Stimulated activated CD8-positive, alpha-beta memory T cell treated with anti-CD3 and anti-CD28 coated beads, Interleukin-12 subunit alpha, Interleukin-12 subunit beta, amount 100 ng/mL, for 4 hours (primary cell): ENCODE data around the gene MT1F.
A peak's percentile ranks its signal among the peaks of the same experiment; 100 is the strongest.
"Not testable (repeated sequence)": the region's sequence is repeated elsewhere in the genome, so short reads cannot be mapped to it uniquely, and the experiment has no call there.

ENCODE experiments used
- DNase-seq: peaks from one replicate; pipeline ENCODE4 v3.0.0-alpha.2; 2020; ENCODE audit warnings: low read depth

The MT1F gene

GRCh38 chr16:56657555-56658326 lies at the start of gene MT1F:
Gene MT1F, plus strand, starts transcription at chr16:56657959. Its CDS starts 100 bp downstream, at chr16:56658059.
- DNase-seq = peak; percentile 42

- peak; percentile 78 for DNase-seq
Measured at GRCh38 chr16:56608043-56608875, 49.5 kb upstream of the MT1F start, which contains the start of gene MT2A. Gene MT2A, plus strand, starts transcription at chr16:56608584. Its CDS starts 72 bp downstream, at chr16:56608656.

- DNase-seq = no peak
Measured at GRCh38 chr16:56608876-56609462, 48.8 kb upstream of the MT1F start.

GRCh38 chr16:56609463-56609921 lies 48.3 kb upstream of the MT1F start:
- DNase-seq = peak; percentile 21

GRCh38 chr16:56610017-56610608 lies 47.6 kb upstream of the MT1F start:
- peak; percentile 59 for DNase-seq

GRCh38 chr16:56610609-56611111 lies 47.1 kb upstream of the MT1F start:
- no peak for DNase-seq

GRCh38 chr16:56611281-56611833 lies 46.4 kb upstream of the MT1F start:
- no peak for DNase-seq

GRCh38 chr16:56613706-56614105 lies 44.1 kb upstream of the MT1F start:
- DNase-seq = no peak

- no peak for DNase-seq
Measured at GRCh38 chr16:56614549-56614991, 43.2 kb upstream of the MT1F start.

- DNase-seq = no peak
Measured at GRCh38 chr16:56615353-56615752, 42.4 kb upstream of the MT1F start.

- no peak for DNase-seq
Measured at GRCh38 chr16:56616608-56617211, 41.0 kb upstream of the MT1F start.

- DNase-seq = no peak
Measured at GRCh38 chr16:56617212-56618085, 40.3 kb upstream of the MT1F start.

GRCh38 chr16:56618138-56618537 lies 39.6 kb upstream of the MT1F start:
- DNase-seq = no peak

GRCh38 chr16:56620339-56620897 lies 37.3 kb upstream of the MT1F start:
- DNase-seq = no peak

GRCh38 chr16:56621665-56622445 lies 35.9 kb upstream of the MT1F start:
- DNase-seq = not testable (repeated sequence)

GRCh38 chr16:56623184-56623583 lies 34.6 kb upstream of the MT1F start:
- not testable (repeated sequence) for DNase-seq

GRCh38 chr16:56623637-56624036 lies 34.1 kb upstream of the MT1F start:
- DNase-seq = no peak

GRCh38 chr16:56625140-56625942 lies 32.4 kb upstream of the MT1F start, which contains the start of gene MT1E:
Gene MT1E, plus strand, starts transcription at chr16:56625781. Its CDS starts 71 bp downstream, at chr16:56625852.
- DNase-seq = no peak
